MM.1S (cell line): ENCODE results near the gene BRINP3.

Experiments used
- DNase-seq: peaks from one replicate; pipeline ENCODE4 v3.0.0-alpha.2; 2015
- H2AFZ ChIP-seq: fragments of 300-600 bp; sonication (generic); 2 replicates; pipeline ENCODE4 v1.6.0; 2016; ENCODE audit warnings: antibody characterized with exemption, low read length
- H3F3A ChIP-seq: fragments of 300-600 bp; sonication (generic); 2 replicates; pipeline ENCODE4 v1.6.1; 2016; ENCODE audit warnings: mild to moderate bottlenecking, antibody characterized with exemption, low read length, moderate library complexity, mixed read lengths; ENCODE audit not compliant: insufficient read depth
- H3K27ac ChIP-seq: fragments of 300-600 bp; sonication (generic); 2 replicates; pipeline ENCODE4 v1.5.1; 2016; ENCODE audit warnings: mild to moderate bottlenecking, low read length
- H3K27me3 ChIP-seq: fragments of 300-600 bp; sonication (generic); replicated peaks from 2 replicates; pipeline ENCODE4 v1.6.0; 2016; ENCODE audit warnings: low read length; ENCODE audit not compliant: insufficient read depth
- H3K36me3 ChIP-seq: fragments of 300-600 bp; sonication (generic); replicated peaks from 2 replicates; pipeline ENCODE4 v1.6.1; 2016; ENCODE audit warnings: mild to moderate bottlenecking, low read length, mixed read lengths; ENCODE audit not compliant: insufficient read depth
- H3K4me1 ChIP-seq: fragments of 300-600 bp; sonication (generic); 2 replicates; pipeline ENCODE4 v1.6.1; 2016; ENCODE audit warnings: low read length, mixed read lengths
- H3K4me2 ChIP-seq: fragments of 300-600 bp; sonication (generic); 2 replicates; pipeline ENCODE4 v1.6.0; 2016; ENCODE audit warnings: low read depth, low read length
- H3K4me3 ChIP-seq: fragments of 300-600 bp; sonication (generic); 2 replicates; pipeline ENCODE4 v1.5.1; 2016; ENCODE audit warnings: low read length, mixed read lengths
- H3K79me2 ChIP-seq: fragments of 300-600 bp; sonication (generic); 2 replicates; pipeline ENCODE4 v1.6.1; 2016; ENCODE audit warnings: mixed run types, low read length, mixed read lengths
- H3K9ac ChIP-seq: fragments of 300-600 bp; sonication (generic); 2 replicates; pipeline ENCODE4 v1.6.1; 2016; ENCODE audit warnings: low read length, mixed read lengths
- H3K9me2 ChIP-seq: fragments of 300-600 bp; sonication (generic); replicated peaks from 2 replicates; pipeline ENCODE4 v1.6.1; 2016; ENCODE audit warnings: mild to moderate bottlenecking, low read length, mixed read lengths; ENCODE audit not compliant: insufficient read depth
- H3K9me3 ChIP-seq: fragments of 300-600 bp; sonication (generic); replicated peaks from 2 replicates; pipeline ENCODE4 v1.6.1; 2016; ENCODE audit warnings: mild to moderate bottlenecking, low read length, mixed read lengths; ENCODE audit not compliant: insufficient read depth
- H4K20me1 ChIP-seq: fragments of 300-600 bp; sonication (generic); 2 replicates; pipeline ENCODE4 v1.6.1; 2016; ENCODE audit warnings: mild to moderate bottlenecking, low read length, moderate library complexity, mixed read lengths; ENCODE audit not compliant: insufficient read depth
- EZH2 ChIP-seq: fragments of 300-600 bp; sonication (generic); optimal IDR thresholded peaks from 2 replicates; pipeline ENCODE3; 2017; ENCODE audit warnings: low read depth, mild to moderate bottlenecking, antibody characterized with exemption, low read length, mixed read lengths
- EZH2phosphoT487 ChIP-seq: fragments of 300-600 bp; sonication (generic); IDR thresholded peaks from 2 replicates; pipeline ENCODE4 v1.6.1; 2018; ENCODE audit warnings: antibody characterized with exemption, low read length
- TF ChIP-seq, protein P1 (sequence below): fragments of 300-600 bp; sonication (generic); IDR thresholded peaks from 2 replicates; pipeline ENCODE4 v1.5.1; 2016; ENCODE audit warnings: antibody characterized with exemption, low read length, mixed read lengths

BRINP3 gene

DNA sequence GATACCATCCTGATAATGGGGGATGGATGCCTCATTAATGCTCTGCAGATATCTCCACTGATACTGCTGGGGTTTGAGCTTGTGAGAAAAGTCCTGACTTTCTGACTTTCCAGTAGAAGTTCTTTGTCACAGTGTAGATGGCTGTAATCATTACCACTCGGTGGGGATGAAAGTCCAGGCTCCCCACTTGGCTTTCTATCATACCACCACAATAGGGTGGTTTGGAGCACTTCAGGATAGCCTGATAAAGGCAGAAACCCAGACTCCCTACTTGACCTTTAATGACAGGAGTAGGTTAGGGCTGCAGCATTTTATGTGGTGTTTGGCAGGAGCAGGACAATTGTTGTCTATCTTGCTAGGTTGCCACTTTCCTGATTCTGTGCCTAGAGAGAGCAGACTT is 294.1 kb downstream of the BRINP3 start:
- H2AFZ ChIP-seq: no peak overlapping the region
- TF ChIP-seq EZH2phosphoT487 (no peak), EZH2 (no peak)
- TF ChIP-seq, protein P1, sequence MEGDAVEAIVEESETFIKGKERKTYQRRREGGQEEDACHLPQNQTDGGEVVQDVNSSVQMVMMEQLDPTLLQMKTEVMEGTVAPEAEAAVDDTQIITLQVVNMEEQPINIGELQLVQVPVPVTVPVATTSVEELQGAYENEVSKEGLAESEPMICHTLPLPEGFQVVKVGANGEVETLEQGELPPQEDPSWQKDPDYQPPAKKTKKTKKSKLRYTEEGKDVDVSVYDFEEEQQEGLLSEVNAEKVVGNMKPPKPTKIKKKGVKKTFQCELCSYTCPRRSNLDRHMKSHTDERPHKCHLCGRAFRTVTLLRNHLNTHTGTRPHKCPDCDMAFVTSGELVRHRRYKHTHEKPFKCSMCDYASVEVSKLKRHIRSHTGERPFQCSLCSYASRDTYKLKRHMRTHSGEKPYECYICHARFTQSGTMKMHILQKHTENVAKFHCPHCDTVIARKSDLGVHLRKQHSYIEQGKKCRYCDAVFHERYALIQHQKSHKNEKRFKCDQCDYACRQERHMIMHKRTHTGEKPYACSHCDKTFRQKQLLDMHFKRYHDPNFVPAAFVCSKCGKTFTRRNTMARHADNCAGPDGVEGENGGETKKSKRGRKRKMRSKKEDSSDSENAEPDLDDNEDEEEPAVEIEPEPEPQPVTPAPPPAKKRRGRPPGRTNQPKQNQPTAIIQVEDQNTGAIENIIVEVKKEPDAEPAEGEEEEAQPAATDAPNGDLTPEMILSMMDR: no peak
- no peak overlapping the region for H3K27ac ChIP-seq
- no peak overlapping the region for H3K9ac ChIP-seq
- no peaks in the 10 kb centered on the region for H3K9me2 ChIP-seq
- H4K20me1 ChIP-seq: no peaks in the 10 kb centered on the region
- H3K4me1 ChIP-seq: no peaks in the 10 kb centered on the region
- no peaks in the 10 kb centered on the region for H3K36me3 ChIP-seq
- H3K79me2 ChIP-seq: no peaks in the 10 kb centered on the region
- H3K4me3 ChIP-seq: no peak overlapping the region
- H3K9me3 ChIP-seq: no peaks in the 10 kb centered on the region
- no peaks in the 10 kb centered on the region for H3K27me3 ChIP-seq
- H3K4me2 ChIP-seq: no peak overlapping the region
- no peak for DNase-seq
- H3F3A ChIP-seq: no peaks in the 10 kb centered on the region

DNA sequence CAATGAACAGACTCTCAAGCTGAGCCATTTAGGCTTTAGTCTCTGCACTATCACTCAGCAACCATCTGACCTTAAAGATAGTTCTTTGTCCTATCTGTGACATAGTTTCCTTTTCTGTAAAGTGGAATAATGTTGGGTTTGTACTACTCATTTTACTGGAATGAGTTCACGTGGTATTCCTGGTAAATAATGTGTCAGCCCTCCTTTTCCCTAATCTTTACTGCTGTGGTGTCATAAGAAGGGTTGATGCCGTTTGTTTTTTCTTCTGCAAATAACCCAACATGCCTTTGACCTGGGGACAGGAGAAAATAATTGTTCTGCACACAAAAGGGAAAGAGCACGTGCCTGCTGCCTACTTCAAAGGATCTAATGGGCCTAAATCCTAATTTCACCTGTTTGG is 297.8 kb downstream of the BRINP3 start:
- no peak overlapping the region for H3K27ac ChIP-seq
- H3K9me2 ChIP-seq: no peaks in the 10 kb centered on the region
- H3K4me1 ChIP-seq: no peaks in the 10 kb centered on the region
- no peaks in the 10 kb centered on the region for H4K20me1 ChIP-seq
- no peak overlapping the region for H2AFZ ChIP-seq
- no peaks in the 10 kb centered on the region for H3K9me3 ChIP-seq
- H3K4me2 ChIP-seq: no peak overlapping the region
- no peaks in the 10 kb centered on the region for H3F3A ChIP-seq
- H3K27me3 ChIP-seq: no peaks in the 10 kb centered on the region
- no peak overlapping the region for H3K4me3 ChIP-seq
- H3K9ac ChIP-seq: no peak overlapping the region
- no peak for DNase-seq
- TF ChIP-seq EZH2phosphoT487: no peak
- TF ChIP-seq EZH2: no peak
- TF ChIP-seq, protein P1: no peak
- no peaks in the 10 kb centered on the region for H3K36me3 ChIP-seq
- no peaks in the 10 kb centered on the region for H3K79me2 ChIP-seq

DNA sequence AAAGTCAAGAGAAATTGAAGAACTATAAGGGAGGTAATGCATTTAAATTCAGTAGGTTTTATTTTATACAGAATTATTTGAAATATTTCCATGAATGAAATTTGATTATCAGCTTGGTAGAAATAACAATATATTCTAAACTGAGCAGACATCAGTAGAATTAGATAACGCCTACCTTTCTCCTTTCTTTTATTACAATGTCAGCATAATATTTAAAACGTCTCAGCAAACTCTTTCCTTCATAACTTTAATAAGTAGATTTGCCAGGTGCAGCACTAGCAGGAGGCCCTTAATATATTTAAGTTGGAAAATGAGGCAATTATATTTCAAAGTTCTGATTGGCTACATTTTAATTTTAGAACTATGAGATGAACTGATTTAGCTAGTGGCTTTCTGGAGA is 298.8 kb downstream of the BRINP3 start:
- H3K36me3 ChIP-seq: no peaks in the 10 kb centered on the region
- H3K9me2 ChIP-seq: no peaks in the 10 kb centered on the region
- no peak overlapping the region for H3K4me3 ChIP-seq
- TF ChIP-seq, protein P1: no peak
- TF ChIP-seq EZH2phosphoT487: no peak
- no peak for TF ChIP-seq EZH2
- no peaks in the 10 kb centered on the region for H4K20me1 ChIP-seq
- no peaks in the 10 kb centered on the region for H3K9me3 ChIP-seq
- H3K79me2 ChIP-seq: no peaks in the 10 kb centered on the region
- DNase-seq: no peak
- H2AFZ ChIP-seq: no peak overlapping the region
- H3K27me3 ChIP-seq: no peaks in the 10 kb centered on the region
- no peak overlapping the region for H3K27ac ChIP-seq
- no peaks in the 10 kb centered on the region for H3F3A ChIP-seq
- no peaks in the 10 kb centered on the region for H3K4me1 ChIP-seq
- no peak overlapping the region for H3K9ac ChIP-seq
- no peak overlapping the region for H3K4me2 ChIP-seq
